ENCODE measurements around the gene ZNF580. TPM values are rescaled to one million over a fixed set of nuclear protein-coding genes. Genes with fewer than 3 reads are reported as not detected.
A peak's percentile ranks its signal among the peaks of the same experiment; 100 is the strongest.

ZNF580 gene
- total RNA-seq, 4 donors from 2014 or later: 8.8 to 19.1 (median 12.9) TPM

- TF ChIP-seq POLR2A (IDR thresholded peaks at IDR 0.05): no peak
- TF ChIP-seq CTCF (IDR thresholded peaks at IDR 0.05): no peak
- intact Hi-C loops (cut with DNase I): no loop called here
- Histone ChIP-seq H3K4me3 (no peak overlapping the region), H3K36me3 (peaks cover 57 to 99% (median 68%) of the 10 kb centered on the region in 3 donors), H3K4me1 (peaks cover 0 to 40% (median 5%) of the 10 kb centered on the region in 3 donors), H3K27me3 (no peaks in the 10 kb centered on the region), H3K9me3 (no peaks in the 10 kb centered on the region), H3K27ac (peak overlapping the region; percentile 12 to 65 (median 48))
- no peak for DNase-seq
- 31 to 37% methylated on average over 2 of the region's 11 CpGs for WGBS, 2 donors
Observed at GRCh38 chr19:55667958-55668357, 27.2 kb downstream of the ZNF580 start.

GRCh38 chr19:55668603-55669348 lies 28.0 kb downstream of the ZNF580 start:
- Histone ChIP-seq H3K9me3 (no peaks in the 10 kb centered on the region), H3K27me3 (no peaks in the 10 kb centered on the region), H3K4me3 (no peak overlapping the region), H3K27ac (peak overlapping the region in 2 of 4 donors; percentile 40 to 65), H3K4me1 (peaks cover 0 to 48% (median 5%) of the 10 kb centered on the region in 3 donors), H3K36me3 (peaks cover 49 to 99% (median 60%) of the 10 kb centered on the region in 3 donors)
- intact Hi-C loops (cut with DNase I): no loop called here
- DNase-seq: no peak
- TF ChIP-seq POLR2A (IDR thresholded peaks at IDR 0.05): no peak
- TF ChIP-seq CTCF (IDR thresholded peaks at IDR 0.05): no peak
- WGBS, 2 donors: 80 to 93% methylated on average over 1 to 3 of the region's 30 CpGs

- WGBS, 2 donors: 85 to 87% methylated on average over 27 to 29 of the region's 43 CpGs
- Histone ChIP-seq H3K27ac (no peak overlapping the region), H3K4me1 (peaks cover 7 to 57% (median 13%) of the 10 kb centered on the region in 3 donors), H3K36me3 (peaks cover 47 to 96% (median 51%) of the 10 kb centered on the region in 3 donors), H3K27me3 (no peaks in the 10 kb centered on the region), H3K9me3 (no peaks in the 10 kb centered on the region), H3K4me3 (no peak overlapping the region)
- TF ChIP-seq CTCF (IDR thresholded peaks at IDR 0.05) (no peak), POLR2A (IDR thresholded peaks at IDR 0.05) (no peak)
- intact Hi-C loops (cut with DNase I): no loop called here
- no peak for DNase-seq
Observed at GRCh38 chr19:55669418-55670279, 28.8 kb downstream of the ZNF580 start.

GRCh38 chr19:55670280-55671053 lies 29.7 kb downstream of the ZNF580 start:
- H3K4me1 ChIP-seq: peaks cover 8 to 59% (median 14%) of the 10 kb centered on the region in 3 donors
- 78 to 81% methylated on average over 14 to 22 of the region's 23 CpGs for WGBS, 2 donors
- TF ChIP-seq POLR2A (IDR thresholded peaks at IDR 0.05) (no peak), CTCF (IDR thresholded peaks at IDR 0.05) (no peak)
- intact Hi-C loops (cut with DNase I): no loop called here
- no peak overlapping the region for H3K27ac ChIP-seq
- H3K27me3 ChIP-seq: no peaks in the 10 kb centered on the region
- no peaks in the 10 kb centered on the region for H3K9me3 ChIP-seq
- H3K4me3 ChIP-seq: no peak overlapping the region
- peaks cover 46 to 89% (median 51%) of the 10 kb centered on the region in 3 donors for H3K36me3 ChIP-seq
- DNase-seq: no peak

Data from esophagus squamous epithelium (tissue), 5 donors.